Fibroblast of skin of scalp (primary cell): ENCODE data around the gene KLC1.

Source experiments
- DNase-seq: peaks from one replicate; pipeline ENCODE4 v3.0.0-alpha.2; 2013

Gene KLC1

DNA sequence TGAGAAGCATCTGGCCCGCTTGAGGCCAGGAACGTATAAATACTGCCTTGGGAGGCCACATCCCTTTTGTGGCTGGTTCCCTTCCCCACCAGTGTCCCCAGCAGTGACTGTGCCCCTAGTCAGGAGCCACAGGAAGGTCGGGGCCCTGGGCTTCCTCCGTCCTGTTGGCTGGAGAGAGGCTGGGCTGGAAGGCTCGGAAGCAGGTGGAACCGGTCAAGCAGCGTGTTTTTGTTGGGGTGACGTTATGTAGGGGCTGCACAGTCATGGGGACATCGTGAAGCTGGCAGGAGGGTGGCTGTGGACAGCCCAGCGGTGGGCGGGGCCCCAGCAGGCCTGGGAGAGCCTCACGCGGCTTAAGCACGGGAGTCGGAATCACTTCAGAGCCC lies 76.1 kb downstream of the KLC1 start:
- no peak for DNase-seq

DNA sequence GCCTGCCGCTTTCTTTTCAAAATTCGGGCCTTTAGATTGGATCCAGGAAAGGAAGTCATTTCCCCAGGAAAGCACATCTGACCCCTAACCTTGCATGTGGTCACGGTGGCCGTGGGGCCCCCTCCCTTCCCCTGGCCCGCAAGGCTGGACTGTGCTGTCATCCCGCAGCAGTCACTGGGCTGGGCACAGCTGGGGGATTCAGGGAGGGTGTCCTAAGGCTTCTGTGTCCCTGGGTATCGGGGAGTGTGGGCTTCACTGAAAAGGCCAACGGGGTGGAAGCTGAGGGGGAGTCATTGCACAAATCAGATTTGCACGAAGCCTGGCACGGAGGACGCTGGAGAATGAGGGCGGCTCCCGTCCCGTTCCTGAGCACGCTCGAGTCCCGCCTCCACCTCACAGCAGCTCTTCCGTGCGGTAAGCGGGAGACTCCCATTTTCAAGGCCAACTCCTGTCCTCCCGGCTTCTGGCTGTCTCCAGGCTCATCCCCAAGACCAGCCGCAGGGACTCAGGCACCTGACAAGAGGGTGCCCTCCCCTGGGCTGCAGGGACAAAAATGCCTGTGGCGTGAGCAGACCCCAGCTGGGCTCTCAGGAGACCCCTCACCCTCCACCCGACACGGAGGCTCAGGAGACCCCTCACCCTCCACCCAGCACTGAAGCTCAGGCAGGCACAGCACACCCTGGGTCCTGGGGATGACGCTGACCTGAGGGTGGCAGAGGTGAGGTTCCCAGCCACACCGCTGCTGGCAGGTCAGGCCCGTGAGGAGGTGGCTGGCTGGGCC lies 76.7 kb downstream of the KLC1 start:
- DNase-seq = no peak

DNA sequence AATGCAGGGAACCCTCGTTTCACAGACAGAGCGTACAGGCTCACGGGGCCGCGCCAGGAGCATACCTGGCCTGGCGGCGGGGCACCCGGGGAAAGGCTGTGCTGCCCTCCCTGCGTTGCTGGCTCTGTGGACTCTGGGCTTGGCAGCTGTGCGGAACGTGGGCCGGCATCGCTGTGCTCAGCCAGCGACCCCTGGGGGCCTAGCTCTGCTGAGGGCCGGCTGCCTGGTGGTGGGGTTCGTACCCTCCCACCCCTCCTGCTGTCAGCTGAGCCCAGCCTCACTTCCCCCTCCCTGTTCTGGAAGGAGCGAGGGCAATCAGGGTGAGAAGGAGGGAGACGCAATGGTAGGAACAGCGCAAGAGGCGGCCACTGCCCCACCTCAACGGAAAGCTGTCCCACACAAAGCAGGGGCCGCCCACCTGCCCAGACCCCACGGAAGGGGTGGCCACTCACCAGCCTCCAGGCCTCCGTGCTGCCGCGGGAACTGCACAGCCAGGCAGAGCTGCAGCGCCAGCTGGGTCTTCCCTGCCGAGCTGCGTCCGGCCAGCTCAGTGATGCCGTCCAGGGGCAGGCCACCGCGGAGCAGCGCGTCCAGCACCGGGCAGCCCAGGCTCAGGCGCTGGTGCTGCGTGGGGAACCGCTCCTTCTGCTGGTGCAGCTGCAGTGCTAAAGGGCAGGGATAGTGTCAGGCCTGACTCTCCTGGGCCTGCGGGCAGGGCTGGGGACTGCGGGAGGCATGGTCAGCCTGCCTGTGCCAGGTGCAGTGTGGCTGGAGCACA lies 77.7 kb downstream of the KLC1 start:
- DNase-seq = no peak

DNA sequence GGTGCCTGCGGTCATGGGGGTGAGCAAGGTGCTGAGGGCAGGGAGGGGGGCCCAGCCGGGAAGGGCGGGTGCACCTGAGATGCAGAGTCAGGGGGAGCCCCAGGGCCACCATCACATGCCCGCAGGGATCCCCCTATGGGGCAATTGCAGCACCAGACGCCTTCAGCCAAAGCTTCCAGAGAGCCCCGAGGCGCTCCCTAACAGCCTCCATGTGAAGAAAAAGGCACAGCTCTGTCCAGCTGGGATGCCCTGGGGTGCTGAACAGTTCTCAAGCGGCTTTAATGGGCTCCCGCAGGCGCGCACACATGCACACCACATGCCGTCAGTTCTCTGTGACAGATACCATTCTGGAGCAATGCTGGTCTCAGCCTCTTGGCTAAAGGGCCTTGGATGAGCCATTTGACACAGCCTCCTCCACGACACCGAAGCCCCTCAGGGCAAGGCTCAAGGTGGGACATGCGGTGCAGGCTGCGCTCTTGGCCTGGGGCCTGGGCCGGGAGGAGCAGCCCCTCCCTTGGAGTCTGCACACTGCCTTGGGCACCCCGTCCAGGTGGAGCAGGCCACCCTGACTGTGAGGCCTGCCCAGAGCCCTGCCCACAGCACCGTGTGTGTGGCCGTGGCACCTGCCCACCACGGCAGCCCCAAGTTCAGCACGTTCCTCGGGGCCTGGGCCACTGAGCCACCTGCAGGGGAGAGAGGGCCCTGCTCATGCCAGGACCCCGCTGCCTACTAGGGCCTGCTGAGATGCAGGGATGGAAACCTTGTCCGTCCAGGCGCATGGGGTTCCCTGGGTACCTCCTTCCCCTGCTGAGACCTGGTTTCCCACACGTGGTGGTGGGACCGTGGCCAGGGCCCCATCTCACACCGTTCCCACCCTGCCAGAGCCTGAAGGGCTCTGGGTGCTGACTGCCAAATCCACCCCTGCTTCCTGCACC lies 78.6 kb downstream of the KLC1 start:
- no peak for DNase-seq

DNA sequence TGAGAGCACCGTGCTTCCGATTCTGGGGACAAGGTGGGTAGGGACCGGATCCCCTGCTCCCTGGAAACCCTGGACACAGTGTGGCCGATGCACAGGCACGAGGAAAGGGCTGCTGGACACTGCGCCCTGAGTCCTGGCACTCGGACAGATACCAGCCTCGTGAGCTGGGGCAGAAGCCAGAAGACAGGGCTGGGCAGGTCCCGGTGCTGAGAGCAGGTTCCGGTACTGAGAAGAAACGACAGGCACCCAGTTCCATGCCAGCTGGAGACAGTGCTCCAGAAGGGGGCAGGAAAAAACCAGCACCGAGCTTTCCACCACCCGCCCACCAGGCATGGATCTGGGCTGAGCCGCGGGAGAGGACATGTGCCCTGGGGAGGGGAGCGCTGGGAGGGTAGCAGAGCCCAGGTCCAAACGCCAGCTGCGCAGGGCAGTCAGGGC lies 79.8 kb downstream of the KLC1 start:
- no peak for DNase-seq

DNA sequence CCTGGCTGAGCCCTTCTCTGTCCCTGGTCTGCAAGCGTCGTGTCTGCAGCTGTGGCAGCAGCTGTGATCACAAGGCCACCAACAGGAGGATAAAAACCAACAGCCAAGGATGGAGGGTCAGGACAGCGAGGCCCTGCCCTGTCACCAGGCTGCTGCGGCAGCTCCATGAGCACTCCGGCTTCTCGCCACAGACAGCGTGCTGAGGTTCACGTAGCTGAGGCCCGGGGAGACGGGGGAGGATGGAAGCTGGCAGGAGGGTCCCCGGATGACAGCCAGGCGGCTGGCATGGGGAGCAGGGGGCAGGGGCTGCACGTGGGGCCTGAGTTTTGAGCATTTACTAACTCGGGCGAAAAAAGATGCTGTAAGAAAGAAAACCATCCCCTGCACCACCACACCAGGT lies 80.8 kb downstream of the KLC1 start:
- DNase-seq = no peak

DNA sequence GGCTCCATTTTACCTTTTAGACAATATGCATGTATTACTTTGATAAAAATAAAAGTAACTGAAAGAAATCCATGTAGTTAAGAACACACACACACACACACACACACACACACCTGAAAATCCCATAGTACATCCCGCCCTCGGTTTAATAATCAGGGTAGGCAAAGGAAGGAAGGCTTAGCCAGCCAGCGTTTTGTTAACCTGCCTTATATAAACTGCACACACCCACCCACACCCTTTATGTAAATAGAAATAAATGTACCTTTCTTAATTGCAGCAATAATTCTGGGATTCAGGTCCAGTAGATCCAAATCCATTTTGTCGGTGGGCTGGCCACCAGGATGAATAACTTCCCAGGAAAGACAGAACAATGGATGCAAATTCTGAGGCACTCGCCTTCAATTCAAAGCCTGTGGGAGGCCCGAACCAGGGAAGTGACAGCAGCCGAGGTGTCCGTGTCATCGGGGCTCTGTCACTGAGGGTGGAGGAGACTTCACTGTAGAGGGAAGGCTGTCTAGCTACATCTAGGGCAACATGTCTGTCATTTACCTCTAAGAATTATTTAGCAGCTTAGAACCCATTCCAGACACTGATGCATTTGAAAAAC lies 81.9 kb downstream of the KLC1 start:
- DNase-seq = no peak

DNA sequence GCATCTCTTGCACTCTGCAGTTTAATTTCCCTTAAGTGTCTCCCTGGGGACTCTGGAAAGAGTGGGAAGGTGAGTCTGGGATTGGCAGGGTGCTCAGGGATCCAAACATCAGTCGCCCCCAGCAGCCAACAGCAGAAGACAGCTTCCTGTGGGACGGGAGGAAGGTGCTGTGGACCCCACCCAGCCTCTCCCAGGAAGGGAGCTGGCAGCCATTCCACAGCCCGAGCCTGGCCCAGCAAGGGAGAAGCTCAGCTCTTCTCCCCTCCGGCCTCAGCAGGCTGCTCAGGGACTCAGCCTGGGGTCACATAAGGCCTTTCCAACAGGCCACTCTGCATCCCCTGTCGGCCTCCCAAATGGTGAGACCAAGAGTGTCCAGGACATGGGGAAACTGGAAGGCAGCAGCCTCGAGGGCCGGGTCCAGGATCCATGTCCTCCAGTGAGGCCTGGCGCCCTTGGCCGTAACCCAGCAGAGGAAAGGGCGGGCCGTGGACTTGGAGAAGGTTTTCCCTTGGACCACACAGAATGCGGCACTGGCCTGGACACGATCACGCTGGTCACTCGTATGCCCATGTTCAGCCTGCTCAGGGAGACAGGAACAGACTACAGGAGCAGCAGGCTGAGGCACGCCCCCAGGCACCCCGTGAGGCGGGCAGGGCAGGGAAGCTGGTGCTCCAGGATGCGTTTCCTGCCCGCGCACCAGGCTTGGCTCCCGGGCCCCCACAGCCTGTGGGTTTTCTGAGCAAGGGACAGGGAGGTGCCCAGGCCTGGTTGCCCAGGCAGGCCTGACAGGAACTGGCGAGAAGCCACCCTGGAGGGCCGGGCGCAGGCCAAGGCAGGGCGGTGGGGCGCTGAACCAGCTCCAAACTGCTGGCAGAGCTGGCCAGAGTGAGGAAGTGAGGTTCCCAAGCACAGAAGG lies 82.8 kb downstream of the KLC1 start:
- DNase-seq = no peak

DNA sequence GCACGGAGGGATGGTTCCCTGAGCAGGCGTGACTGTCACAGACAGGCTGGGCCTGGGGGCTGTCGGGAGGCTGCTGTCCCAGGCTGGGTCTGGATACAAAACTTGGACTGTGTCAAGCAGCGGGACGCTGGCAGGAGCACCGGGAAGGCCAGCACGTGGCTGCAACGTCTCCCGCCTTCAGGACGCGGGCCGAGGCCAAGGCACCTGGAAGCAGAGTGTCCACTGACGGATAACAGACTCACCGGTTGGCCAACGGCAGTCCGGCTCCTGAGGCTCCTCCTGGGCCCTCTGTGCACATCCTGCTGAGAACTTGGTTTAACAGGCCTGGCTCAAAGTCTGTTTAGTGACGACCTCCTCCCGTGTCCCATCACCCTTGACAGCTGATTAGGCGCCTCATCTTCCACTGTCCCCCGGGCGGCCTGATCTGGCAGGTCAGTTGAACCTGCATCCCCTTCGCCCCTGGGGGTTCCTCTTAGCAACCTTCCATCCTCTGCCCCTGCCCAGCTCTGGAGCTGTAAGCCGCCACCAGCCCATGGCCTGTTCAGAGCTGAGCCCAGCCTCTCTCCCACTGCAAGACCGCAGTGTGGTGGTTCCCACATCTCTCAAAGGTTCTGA lies 83.7 kb downstream of the KLC1 start:
- no peak for DNase-seq

DNA sequence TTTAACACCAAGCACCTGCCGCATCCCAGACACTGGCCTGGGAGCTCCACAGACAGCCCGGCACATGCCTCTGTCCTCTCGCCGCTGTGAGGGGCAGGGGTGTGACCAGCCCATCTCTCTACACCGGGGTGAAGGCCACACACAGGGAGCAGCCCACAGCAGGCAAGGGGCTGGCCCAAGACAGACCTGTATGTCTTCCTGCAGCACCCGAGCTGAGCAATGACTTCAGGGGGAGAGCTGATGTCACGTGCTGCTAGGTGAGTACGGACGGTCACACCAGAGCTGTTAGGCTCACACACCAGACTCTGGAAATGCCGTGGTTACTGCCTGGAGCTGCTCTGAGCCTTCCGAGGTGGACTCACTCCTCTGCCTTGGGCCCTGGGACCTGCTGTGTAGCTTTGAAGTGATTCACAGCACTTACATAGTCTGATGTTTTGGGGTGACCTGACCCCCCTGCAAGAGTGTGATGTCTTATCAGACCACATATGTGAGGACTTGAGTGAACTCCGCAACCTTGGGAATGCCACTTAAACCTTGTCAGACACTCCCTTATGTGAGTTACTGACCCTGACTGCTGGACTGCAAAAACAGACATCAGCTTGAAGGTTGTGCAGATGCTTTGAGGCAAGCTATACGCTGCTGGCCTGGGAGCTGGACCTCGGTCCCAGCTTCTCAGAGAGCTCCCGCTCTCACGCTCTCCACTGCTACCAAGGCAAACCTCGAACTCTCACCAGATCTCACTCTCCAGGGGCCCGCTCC lies 84.5 kb downstream of the KLC1 start:
- no peak for DNase-seq

DNA sequence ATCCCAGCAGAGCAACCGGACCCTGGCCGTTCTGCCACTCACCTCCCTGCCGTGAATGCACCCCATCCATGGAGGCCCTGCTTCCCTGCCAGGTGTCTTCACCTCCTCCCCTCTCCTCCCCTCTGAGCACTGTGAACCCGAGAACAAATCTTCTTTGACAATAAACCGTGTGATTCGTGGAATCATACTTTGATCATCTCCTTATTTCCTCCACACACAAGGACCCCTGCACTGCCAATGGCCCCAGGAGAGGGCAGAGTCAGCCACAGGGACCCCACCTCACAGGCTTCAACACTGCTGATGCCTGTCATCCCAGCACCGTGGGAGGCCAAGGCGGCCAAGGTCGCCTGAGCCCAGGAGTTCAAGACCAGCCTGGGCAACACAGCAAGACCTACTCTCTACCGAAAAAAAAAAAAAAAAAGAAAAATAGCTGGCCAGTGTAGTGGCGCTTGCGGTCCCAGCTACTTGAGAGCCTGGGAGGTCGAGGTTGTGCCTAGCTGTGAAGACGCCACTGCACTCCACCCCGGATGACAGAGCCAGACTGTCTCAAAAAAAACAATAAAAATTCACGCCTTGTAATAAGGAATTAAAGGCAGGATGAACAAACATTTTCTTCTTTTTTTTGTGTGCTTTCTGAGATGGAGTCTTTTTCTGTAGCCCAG lies 85.2 kb downstream of the KLC1 start:
- DNase-seq = no peak

DNA sequence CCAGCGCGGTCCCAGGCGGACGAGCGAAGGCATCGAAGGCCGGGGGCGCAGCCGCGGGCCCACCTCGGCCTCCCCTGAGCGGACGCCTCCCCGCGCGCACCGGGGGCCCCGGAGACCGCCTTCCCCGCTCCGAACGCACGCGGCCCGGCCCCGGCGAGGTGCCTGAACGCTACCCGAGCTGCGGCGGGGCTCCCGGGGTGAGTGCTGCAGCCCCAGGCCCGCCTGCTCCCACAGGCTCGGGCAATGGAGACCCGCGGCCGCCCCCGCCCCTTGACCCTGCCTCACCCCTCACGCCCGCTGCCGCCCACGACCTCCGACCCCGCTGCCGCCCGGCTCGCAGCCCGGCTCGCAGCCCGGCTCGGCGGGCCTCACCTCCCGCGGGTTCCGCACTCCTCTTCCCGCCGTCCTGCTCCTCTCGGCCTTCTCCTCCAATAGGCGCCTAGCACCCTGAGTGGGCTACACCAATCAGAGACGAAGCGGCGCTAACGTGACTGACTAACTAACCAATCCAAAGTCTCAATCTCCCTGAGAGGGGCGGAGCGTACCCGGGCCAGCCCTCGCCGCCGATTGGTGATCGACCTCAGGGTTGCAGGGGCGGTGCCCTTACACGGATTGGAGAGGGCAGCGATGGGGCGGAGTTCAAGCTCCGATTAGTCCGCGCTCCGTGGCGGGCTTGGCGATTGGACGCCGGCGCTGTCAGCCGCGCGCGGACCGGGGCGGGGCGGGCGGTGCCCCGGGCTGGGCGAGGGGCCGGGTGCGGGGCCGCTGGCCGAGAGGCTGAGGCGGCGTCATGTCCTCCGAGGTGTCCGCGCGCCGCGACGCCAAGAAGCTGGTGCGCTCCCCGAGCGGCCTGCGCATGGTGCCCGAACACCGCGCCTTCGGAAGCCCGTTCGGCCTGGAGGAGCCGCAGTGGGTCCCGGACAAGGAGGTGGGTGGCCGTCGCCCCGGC lies 86.3 kb downstream of the KLC1 start, which contains the start of the genes XRCC3 and ZFYVE21:
TSS of gene XRCC3 (minus strand) at position 400 of the 949 bp plus-strand sequence. CDS start 4,364 bp downstream, outside the sequence.
TSS of gene ZFYVE21 (plus strand) at position 759 of the 949 bp plus-strand sequence. CDS start at position 791, 32 bp downstream.
- DNase-seq = peak; percentile 99

DNA sequence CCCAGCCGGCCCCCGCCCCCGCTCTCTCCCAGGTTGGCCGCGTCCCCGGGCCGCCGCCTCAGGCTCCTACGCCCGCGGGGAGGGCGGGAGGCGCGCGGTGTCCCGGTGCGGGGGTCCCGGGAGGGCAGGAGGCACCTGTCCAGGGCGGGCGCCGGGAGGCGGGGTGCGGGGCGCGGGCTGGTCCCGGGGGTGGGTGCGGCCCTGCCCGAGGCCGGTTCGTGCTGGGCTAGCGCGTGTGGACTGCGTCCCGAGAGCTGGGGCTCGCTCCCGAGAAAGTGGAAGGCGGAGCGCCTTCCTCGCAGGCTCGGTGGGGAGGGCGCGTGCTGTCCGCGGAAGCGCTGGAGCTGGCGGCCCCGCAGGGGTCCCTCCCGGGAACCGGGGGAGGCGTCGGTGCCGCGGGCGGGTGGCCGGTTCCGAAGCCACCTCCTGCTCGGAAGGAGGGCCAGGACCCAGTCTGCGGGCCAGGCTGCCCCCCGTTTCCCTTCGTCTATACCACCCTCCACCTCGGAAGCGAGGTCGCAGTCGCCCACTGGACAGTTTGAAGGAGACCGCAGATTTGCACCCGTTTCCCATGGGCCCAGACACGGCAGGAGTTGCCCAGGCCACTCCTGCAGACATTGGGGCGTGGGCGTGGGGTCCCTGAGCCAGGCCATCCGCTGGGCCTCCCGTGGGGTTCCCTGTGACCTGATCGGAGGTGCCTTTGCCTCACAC lies 87.2 kb downstream of the KLC1 start:
- no peak for DNase-seq

DNA sequence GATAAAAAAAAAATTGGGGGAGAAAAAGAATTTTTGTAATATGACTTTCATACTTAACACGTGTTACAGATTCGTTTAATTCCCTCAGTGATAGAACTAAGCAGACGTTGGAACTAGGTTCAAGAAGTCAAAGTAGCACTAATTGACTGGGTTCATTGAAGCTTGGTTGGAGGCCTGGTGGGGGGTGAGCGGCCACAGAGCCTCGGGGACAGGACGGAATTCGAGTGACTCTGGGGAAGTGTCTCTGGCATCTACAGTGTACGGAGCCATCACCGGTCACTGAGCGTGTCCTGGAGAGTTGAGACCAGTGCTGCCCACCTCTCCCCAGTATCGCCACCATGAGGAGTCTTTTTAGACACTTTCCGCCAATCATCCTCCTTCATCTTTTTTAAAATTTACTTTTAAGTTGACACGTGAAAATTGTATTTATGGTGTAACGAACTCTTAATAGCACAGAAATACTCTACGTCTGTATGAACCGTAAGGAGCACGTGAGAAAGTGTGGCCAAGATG lies 87.9 kb downstream of the KLC1 start:
- no peak for DNase-seq

DNA sequence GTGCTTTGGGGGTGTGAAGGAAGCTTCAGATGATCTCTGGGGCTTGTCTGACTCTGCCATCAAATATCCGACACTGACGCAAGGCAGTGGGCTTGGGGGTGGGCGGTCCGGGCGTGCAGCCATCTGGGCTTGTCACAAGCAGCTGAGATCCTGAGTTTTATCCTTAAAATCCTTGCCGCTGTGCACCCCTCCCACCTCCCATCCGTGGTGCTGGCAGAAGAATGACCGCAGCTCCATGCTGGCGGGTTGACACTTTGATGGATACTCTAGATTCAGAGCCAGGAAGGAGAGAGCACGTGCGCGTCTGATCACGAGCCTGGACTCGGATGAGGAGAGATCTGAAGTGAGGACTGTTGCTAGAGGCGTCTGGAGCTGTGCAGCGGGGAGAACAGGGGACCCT lies 89.6 kb downstream of the KLC1 start:
- DNase-seq = no peak

DNA sequence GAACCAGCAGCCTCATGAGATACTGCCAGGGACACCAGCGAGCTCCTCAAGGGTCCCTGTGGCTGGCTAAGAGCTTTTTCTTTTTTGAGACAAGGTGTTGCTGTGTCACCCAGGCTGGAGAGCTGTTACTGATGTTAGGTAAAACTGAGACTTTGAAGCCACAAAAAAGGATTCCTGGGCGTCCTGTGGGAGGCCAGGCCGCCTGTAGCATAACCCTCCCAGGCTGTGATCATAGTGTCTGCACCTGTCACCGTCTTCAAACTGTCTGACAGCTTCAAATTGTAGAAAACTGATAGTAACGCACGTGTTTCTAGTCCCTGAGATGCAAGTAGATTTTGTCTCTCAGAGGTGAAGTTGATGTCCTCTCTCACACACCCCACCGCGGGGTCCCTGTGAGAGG lies 90.7 kb downstream of the KLC1 start:
- DNase-seq = no peak
